ENCODE results near the gene PRSS12.

DNA sequence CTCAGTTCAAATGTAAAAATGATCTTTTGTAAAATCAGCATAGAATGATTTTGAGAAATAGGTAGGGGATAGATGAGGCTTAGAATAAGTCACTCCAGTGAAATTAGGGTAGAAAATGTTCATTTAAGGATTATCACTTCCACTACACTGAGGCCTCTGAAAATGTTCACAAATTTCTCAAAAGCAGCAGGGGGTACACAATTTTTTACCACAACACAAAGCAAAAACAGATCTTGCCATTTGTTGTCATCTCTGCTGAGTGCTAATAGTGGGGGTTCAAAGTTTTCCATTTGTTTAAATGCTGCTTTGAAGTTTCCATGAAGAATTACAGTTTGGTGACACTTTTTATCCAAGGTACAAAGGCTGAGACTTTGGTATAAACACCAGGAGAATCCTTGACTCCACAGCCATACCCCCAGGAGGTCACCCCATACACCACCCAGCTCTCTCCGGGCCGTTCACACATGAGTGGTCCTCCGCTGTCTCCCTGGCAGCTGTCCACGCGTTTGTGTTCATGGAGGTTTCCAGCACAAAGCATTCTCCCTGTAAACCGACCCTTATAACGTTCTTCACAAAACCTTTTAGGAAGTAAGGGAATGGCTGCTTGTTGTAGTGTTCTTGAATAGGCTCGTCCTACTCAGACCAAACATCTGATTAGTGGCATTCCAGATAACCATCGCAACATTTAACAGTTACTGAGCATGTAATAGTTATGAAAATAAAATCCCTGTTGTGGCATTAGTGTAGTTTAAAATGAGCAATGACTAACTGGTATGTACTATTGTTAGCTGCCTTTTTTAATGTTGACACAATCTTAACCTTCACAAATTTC lies 71.0 kb downstream of the PRSS12 start:
- TF ChIP-seq, protein P1, sequence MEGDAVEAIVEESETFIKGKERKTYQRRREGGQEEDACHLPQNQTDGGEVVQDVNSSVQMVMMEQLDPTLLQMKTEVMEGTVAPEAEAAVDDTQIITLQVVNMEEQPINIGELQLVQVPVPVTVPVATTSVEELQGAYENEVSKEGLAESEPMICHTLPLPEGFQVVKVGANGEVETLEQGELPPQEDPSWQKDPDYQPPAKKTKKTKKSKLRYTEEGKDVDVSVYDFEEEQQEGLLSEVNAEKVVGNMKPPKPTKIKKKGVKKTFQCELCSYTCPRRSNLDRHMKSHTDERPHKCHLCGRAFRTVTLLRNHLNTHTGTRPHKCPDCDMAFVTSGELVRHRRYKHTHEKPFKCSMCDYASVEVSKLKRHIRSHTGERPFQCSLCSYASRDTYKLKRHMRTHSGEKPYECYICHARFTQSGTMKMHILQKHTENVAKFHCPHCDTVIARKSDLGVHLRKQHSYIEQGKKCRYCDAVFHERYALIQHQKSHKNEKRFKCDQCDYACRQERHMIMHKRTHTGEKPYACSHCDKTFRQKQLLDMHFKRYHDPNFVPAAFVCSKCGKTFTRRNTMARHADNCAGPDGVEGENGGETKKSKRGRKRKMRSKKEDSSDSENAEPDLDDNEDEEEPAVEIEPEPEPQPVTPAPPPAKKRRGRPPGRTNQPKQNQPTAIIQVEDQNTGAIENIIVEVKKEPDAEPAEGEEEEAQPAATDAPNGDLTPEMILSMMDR (IDR thresholded peaks at IDR 0.05), result no peak
- no peak for TF ChIP-seq REST (IDR thresholded peaks at IDR 0.05; ENCODE audit: insufficient read depth in 1 of 2, low read depth in 2 of 2, low read length in 1 of 2)
